C4-2B (cell line): Measurements from ENCODE around the gene COG5.

ENCODE experiments used
- ZFX ChIP-seq: fragments of 450-650 bp; IDR thresholded peaks from 2 replicates; pipeline ENCODE4 v1.6.1; 2017
- TF ChIP-seq, protein P1 (sequence below): fragments of 450-650 bp; conservative IDR thresholded peaks from 2 replicates; pipeline ENCODE4 v1.5.1; 2017; ENCODE audit warnings: mild to moderate bottlenecking

DNA sequence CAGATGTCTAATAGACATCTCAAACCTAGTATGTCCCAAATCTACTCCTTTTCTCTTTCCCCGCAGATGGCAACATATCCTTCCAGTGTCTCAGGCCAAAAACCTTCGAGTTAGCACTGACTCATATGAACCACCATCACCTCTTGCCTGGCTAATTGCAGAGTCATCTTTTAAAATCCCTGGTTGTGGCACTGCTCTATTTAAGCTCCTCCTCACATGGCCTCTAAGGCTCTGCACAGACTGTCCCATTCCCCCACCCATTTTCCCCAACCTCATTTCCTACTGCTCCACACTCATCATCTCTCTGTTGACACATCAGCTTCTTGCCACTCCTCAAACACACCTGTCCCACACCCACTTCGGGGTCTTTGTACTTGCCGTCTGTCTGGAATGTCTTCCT, 411.7 kb downstream of the COG5 start:
- no peak for TF ChIP-seq ZFX
- TF ChIP-seq, protein P1, sequence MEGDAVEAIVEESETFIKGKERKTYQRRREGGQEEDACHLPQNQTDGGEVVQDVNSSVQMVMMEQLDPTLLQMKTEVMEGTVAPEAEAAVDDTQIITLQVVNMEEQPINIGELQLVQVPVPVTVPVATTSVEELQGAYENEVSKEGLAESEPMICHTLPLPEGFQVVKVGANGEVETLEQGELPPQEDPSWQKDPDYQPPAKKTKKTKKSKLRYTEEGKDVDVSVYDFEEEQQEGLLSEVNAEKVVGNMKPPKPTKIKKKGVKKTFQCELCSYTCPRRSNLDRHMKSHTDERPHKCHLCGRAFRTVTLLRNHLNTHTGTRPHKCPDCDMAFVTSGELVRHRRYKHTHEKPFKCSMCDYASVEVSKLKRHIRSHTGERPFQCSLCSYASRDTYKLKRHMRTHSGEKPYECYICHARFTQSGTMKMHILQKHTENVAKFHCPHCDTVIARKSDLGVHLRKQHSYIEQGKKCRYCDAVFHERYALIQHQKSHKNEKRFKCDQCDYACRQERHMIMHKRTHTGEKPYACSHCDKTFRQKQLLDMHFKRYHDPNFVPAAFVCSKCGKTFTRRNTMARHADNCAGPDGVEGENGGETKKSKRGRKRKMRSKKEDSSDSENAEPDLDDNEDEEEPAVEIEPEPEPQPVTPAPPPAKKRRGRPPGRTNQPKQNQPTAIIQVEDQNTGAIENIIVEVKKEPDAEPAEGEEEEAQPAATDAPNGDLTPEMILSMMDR, result no peak
